GM19455 (cell line): ENCODE data around the gene SUCLG2.
"Not testable (repeated sequence)": the region's sequence is repeated elsewhere in the genome, so short reads cannot be mapped to it uniquely, and the experiment has no call there.

Experiments used
- ATAC-seq: cut with Tn5 transposase; IDR thresholded peaks from one replicate; pipeline ENCODE4 v1.9.1; 2021; ENCODE audit not compliant: unreplicated experiment

SUCLG2 gene

GRCh38 chr3:67614195-67614594 lies 40.2 kb downstream of the SUCLG2 start:
- ATAC-seq = no peak

GRCh38 chr3:67610458-67610857 lies 44.0 kb downstream of the SUCLG2 start:
- no peak for ATAC-seq

GRCh38 chr3:67609709-67610108 lies 44.7 kb downstream of the SUCLG2 start:
- no peak for ATAC-seq

- no peak for ATAC-seq
These were observed 46.4 kb downstream of the SUCLG2 start for GRCh38 chr3:67608034-67608433.

- ATAC-seq = no peak
These were observed 49.0 kb downstream of the SUCLG2 start for GRCh38 chr3:67605377-67605776.

- no peak for ATAC-seq
These were observed 51.6 kb downstream of the SUCLG2 start for GRCh38 chr3:67602816-67603215.

GRCh38 chr3:67601919-67602608 lies 52.3 kb downstream of the SUCLG2 start:
- ATAC-seq = no peak

GRCh38 chr3:67601385-67601784 lies 53.0 kb downstream of the SUCLG2 start:
- no peak for ATAC-seq

GRCh38 chr3:67599821-67600220 lies 54.6 kb downstream of the SUCLG2 start:
- ATAC-seq = no peak

- no peak for ATAC-seq
These were observed 55.4 kb downstream of the SUCLG2 start for GRCh38 chr3:67598814-67599556.

GRCh38 chr3:67595424-67595823 lies 59.0 kb downstream of the SUCLG2 start:
- no peak for ATAC-seq

GRCh38 chr3:67593761-67594234 lies 60.6 kb downstream of the SUCLG2 start:
- ATAC-seq = no peak

- no peak for ATAC-seq
These were observed 62.4 kb downstream of the SUCLG2 start for GRCh38 chr3:67592057-67592456.

- ATAC-seq = no peak
These were observed 66.6 kb downstream of the SUCLG2 start for GRCh38 chr3:67587811-67588210.

GRCh38 chr3:67587301-67587700 lies 67.1 kb downstream of the SUCLG2 start:
- no peak for ATAC-seq

- not testable (repeated sequence) for ATAC-seq
These were observed 69.8 kb downstream of the SUCLG2 start for GRCh38 chr3:67584608-67585007.

- no peak for ATAC-seq
These were observed 73.9 kb downstream of the SUCLG2 start for GRCh38 chr3:67580430-67581000.

GRCh38 chr3:67578416-67578815 lies 76.0 kb downstream of the SUCLG2 start:
- no peak for ATAC-seq

- no peak for ATAC-seq
These were observed 78.0 kb downstream of the SUCLG2 start for GRCh38 chr3:67576441-67576840.

- ATAC-seq = no peak
These were observed 85.1 kb downstream of the SUCLG2 start for GRCh38 chr3:67569324-67569723.

GRCh38 chr3:67567893-67568292 lies 86.5 kb downstream of the SUCLG2 start:
- ATAC-seq = no peak

- no peak for ATAC-seq
These were observed 89.4 kb downstream of the SUCLG2 start for GRCh38 chr3:67564973-67565372.
